Measurements from ENCODE around the gene SENP8.
"Not testable (repeated sequence)": the region's sequence is repeated elsewhere in the genome, so short reads cannot be mapped to it uniquely, and the experiment has no call there.

Gene SENP8

DNA sequence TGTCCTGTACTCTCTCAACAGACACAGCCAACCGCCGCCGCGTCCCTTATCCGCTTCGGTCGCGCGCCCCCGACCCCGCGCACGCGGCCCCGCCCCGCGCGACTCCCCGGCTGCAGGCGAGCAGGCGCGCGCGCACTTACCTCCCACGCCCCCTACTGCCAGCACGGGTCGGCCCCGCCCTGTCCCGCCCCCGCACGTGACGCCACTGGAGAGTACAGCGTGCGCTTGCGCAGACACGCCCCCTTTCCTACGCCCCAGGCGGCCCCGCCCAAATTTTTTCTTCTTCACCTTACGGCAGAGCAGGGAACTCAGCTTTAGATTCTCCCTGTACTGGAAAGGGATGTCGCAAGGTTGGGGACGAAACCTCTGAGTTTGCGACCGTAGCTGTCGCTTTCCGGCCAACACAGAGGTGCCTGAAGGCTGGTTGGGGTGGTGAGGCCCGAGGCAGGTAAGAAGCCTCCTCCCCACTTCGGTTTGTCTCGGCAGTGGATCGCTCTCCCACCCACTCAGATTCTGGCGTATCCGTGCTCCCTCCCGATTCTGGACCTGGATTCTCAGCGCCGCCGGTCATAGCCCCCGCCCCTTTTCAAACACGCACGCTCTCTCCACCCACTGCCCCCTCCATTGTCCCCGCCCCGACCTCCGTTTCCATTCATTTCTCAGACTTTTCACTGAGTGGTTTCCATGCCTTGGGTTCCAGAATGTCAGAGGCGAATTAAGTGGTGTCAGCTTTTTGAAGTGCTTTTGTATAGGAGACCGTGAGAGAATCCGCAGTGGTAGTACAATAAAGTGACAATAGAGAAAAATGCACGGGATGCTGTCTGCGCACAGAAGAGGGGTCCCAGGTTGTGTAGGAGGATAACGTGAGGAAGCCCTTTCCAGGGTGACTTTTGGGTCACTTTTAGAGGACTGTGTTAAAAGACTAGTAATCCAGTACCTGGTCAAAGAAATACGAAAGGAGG lies at the start of gene SENP8, which contains the start of gene MYO9A:
SENP8 (plus strand) TSS at position 387 of the 962 bp plus-strand sequence. CDS start 21,221 bp downstream, outside the sequence.
MYO9A (minus strand) TSS at position 134 of the 962 bp plus-strand sequence. CDS start 71,587 bp downstream, outside the sequence.
- peak; percentile 97 to 100 (median 99) for DNase-seq (ENCODE audit: low read depth in 3 of 3, low spot score in 1 of 3)

DNA sequence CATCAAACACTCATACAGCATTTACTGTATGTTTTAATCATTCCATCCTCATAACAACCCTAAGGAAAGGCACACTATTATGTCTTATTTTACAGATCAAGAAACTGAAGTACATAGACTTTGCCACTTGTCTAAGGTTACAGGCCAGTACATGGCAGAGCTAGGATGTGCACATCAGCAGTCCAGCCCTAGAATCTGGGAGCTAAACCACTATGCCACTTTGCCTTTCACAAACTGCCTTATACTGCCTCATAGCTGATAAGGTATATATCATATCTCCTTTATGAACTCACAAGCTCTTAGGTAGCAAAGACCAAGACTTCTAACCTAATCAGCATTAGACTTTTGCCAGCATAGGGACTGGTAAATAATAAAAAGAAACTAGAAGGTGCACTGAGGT lies 49.3 kb upstream of the SENP8 start:
- DNase-seq (ENCODE audit: low read depth in 3 of 3, low spot score in 1 of 3) = no peak

DNA sequence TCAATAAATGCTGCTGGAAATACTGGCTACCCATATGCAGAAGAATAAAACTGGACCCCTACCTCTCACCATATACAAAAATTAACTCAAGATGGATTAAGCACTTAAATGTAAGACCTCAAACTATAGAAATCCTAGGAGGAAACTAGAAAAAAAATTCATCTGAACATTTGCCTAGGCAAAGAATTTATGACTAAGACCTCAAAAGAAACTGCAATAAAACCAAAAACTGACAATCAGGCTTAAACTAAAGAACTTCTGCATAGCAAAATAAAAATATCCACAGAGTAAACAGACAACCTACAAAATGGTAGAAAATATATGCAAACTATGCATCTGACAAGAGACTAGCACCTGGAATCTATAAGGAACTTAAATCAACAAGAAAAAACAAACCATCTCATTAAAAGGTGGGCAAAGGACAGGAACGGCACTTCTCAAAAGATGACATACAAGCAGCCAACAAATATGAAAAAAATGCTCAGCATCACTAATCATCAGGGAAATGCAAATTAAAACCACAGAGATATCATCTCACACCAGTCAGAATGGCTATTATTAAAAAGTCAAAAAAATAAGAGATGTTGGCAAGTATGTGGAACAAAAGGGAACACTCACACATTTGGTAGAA lies 47.3 kb upstream of the SENP8 start:
- no peak for DNase-seq (ENCODE audit: low read depth in 3 of 3, low spot score in 1 of 3)

DNA sequence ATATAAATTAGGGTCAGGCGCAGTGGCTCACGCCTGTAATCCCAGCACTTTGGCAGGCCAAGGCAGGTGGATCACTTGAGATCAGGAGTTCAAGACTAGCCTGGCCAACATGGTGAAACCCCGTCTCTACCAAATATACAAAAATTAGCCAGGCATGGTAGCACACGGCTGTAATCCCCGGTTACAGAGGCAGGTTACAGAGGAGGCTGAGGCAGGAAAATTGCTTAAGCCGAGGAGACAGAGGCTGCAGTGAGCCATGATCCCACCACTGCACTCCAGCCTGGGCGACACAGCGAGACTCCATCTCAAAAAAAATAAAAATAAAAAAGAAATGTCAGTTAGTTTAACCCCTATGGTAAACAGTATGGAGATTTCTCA lies 46.8 kb upstream of the SENP8 start:
- DNase-seq (ENCODE audit: low read depth in 3 of 3, low spot score in 1 of 3) = not testable (repeated sequence)

DNA sequence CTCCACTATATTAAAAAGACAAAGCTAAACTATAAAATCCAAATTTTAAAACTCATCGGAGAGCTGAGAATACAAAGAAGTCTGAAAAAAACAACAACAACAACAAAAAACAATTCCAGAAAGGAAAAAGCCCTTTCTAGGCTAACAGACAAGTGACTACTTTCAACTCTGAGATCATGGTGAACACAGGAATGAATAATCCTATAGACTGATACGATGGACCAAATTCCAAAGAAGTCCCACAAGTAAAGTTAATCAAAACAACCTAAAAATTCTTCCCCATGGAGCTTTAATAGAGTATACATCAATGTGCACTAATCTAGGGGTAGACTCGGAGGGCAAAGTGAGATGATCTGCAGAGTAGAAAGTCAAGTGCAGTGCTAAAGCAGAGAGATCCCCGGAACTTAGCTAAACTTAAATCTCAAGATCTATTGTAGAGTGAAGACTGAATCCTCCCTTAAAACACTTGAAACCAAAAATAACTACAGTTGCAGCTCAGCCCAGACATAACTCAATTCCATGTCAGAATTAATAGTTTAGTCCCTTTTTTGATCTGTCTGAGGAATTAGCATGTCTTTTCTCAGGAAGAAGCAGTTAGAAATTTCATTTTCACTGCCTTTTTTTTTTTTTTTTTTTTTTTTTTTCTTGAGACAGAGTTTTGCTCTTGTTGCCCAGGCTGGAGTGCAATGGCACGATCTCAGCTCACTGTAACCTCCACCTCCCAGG lies 43.7 kb upstream of the SENP8 start:
- DNase-seq (ENCODE audit: low read depth in 3 of 3, low spot score in 1 of 3) = no peak

- DNase-seq (ENCODE audit: low read depth in 3 of 3, low spot score in 1 of 3) = no peak
Measured at GRCh38 chr15:72077950-72078349, 40.3 kb upstream of the SENP8 start.

GRCh38 chr15:72078887-72079286 lies 39.3 kb upstream of the SENP8 start:
- DNase-seq (ENCODE audit: low read depth in 3 of 3, low spot score in 1 of 3) = no peak

DNA sequence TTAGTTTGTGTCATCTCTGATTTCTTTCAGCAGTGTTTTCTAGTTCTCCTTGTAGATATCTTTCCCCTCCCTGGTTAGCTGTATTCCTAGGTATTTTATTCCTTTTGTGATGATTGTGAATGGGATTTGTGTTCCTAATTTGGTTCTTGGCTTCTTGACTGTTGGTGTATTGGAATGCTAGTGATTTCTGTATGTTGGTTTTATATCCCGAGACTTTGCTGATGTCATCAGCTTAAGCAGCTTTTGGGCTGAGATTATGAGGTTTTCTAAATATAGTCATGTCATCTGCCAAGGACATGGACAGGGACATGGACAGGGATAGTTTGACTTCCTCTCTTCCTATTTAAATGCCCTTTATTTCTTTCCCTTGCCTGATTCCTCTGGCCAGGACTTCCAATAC lies 36.0 kb upstream of the SENP8 start:
- DNase-seq (ENCODE audit: low read depth in 3 of 3, low spot score in 1 of 3) = no peak

DNA sequence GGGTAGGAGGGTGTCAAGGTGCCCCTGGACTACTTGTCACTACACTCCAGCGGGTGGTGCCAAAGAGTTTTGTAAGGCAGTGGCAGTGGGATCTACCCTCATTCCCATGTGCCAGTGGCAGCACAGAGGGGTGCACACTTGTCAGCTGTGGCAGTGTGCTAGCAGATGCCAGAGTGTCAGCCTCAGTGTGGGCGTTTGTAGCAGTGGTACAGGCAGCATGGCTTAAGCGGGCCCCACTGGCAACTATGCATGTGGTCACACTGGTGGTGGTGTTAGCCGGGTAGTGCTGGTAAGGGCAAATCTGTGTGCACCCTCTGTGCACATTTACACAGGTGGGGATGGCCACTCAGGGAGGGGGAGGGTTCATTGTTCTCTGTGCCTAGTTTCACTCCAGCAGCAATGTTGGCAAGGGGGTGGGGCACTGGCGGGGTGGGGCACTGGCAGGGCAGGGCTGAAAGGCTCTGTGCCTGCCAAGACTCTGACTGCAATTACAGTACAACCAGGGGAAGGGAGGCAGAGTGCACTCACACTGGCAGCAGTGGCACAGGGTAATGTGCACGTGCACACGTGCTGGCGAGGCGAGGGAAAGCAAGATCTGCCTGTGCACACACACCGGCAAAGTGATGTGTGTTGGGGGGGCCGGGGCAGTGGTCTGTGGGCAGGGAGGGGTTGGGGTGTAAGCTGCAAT lies 32.0 kb upstream of the SENP8 start:
- DNase-seq (ENCODE audit: low read depth in 3 of 3, low spot score in 1 of 3) = no peak

- DNase-seq (ENCODE audit: low read depth in 3 of 3, low spot score in 1 of 3) = no peak
Measured at GRCh38 chr15:72086920-72087648, 31.1 kb upstream of the SENP8 start.

- no peak for DNase-seq (ENCODE audit: low read depth in 3 of 3, low spot score in 1 of 3)
Measured at GRCh38 chr15:72092006-72092405, 26.2 kb upstream of the SENP8 start.

DNA sequence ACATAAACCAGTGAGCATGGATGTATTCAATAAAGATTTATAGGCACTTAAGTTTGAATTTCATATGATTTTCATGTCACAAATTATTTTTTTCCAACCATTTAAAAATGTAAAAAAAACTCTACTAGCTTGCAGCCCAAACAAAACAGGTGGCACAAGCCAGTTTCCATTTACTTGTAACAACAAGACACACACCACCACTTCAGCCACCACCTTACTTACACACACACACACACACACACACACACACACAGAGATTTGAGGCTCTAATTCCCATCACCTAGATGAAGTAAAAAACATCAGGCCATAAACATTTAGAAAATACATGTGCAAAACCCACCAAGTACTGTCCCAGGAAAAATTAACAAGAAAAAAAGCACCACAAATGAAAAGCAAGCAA lies 25.5 kb upstream of the SENP8 start:
- no peak for DNase-seq (ENCODE audit: low read depth in 3 of 3, low spot score in 1 of 3)

DNA sequence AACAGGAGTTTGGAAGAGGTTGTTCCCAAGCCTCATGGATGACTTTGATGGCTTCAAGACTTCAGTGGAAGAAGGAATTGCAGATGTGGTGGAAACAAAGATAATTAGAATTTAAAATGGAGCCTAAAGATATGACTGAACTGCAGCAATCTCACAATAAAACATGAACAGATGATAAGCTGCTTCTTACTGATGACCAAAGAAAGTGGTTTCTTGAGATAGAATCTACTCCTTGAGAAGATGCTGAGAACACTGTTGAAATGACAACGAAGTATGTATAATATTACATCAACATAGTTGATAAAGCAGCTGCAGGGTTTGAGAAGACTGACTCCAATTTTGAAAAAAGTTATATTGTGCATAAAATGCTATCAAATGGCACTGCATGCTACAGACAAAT lies 21.4 kb upstream of the SENP8 start:
- DNase-seq (ENCODE audit: low read depth in 3 of 3, low spot score in 1 of 3) = no peak

- DNase-seq (ENCODE audit: low read depth in 3 of 3, low spot score in 1 of 3) = no peak
Measured at GRCh38 chr15:72098040-72098439, 20.2 kb upstream of the SENP8 start.

- DNase-seq (ENCODE audit: low read depth in 3 of 3, low spot score in 1 of 3) = no peak
Measured at GRCh38 chr15:72099155-72099554, 19.0 kb upstream of the SENP8 start.

- DNase-seq (ENCODE audit: low read depth in 3 of 3, low spot score in 1 of 3) = not testable (repeated sequence)
Measured at GRCh38 chr15:72100551-72100950, 17.7 kb upstream of the SENP8 start.

DNA sequence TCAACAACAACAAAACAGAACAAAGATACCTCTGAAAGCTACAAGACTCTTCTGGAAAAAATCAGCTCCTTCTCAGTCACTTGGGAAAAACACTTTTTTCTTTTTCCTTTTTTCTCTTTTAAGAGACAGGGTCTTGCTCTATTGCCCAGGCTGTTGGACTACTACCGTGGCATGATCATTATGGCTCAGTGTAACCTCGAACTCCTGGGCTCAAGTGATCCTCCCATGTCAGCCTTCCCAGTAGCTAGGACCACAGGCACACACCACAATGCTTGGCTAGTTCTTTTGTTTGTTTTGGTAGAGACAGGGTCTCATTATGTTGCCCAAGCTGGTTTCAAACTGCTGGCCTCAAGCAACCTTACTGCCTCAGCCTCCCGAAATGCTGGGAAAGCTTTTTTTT lies 13.1 kb upstream of the SENP8 start:
- no peak for DNase-seq (ENCODE audit: low read depth in 3 of 3, low spot score in 1 of 3)

GRCh38 chr15:72106068-72106467 lies 12.1 kb upstream of the SENP8 start:
- DNase-seq (ENCODE audit: low read depth in 3 of 3, low spot score in 1 of 3) = no peak

DNA sequence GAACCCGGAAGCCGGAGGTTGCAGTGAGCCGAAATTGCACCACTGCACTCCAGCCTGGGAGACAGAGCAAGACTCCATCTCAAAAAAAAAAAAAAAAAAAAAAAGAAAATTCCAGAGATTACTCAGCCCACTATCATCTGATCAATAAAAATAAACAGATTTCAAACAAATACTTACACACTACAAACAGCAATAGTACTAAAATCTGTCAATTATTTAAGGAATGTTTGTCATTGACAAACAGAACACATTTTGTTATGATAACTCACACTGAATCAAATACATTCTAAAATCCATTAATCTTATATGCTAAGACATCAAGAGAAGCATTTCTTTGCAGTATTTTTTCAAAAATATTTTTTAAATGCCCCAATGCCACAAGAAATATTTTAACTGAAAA lies 7.8 kb upstream of the SENP8 start:
- no peak for DNase-seq (ENCODE audit: low read depth in 3 of 3, low spot score in 1 of 3)

DNA sequence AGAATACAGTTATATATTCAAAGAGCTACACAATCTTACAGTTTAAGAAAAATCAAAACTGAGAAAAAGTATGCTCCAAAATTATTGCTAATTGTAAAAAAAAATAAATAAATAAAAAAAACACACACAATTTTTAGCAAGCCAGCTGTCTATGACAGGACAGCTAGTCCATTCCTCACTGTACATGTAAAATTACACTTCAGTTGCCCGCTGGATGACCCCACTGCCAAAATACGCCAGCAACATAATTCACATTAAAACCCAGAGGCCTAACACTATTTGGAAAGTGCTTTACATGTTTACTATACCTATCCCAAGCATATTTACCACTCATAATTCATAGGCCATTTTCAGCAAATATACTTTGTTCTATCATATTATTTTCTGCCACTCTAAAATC lies 6.1 kb upstream of the SENP8 start:
- no peak for DNase-seq (ENCODE audit: low read depth in 3 of 3, low spot score in 1 of 3)

Data from stimulated activated CD4-positive, alpha-beta T cell treated with anti-CD3 and anti-CD28 coated beads, TNF-alpha, amount 100 ng/mL, for 1 hour (primary cell).